ENCODE results near the gene CYP2U1.

Gene CYP2U1

GRCh38 chr4:107970063-107970798 is 38.9 kb downstream of the CYP2U1 start:
- H3K27ac ChIP-seq = no peak overlapping the region
- H3K4me3 ChIP-seq = no peak overlapping the region
- H3K9me3 ChIP-seq (replicated peaks in 1 of 11) = peaks cover 3 to 15% (median 12%) of the 10 kb centered on the region in 11 experiments; a peak in 15 of 22 replicates
- no peaks in the 10 kb centered on the region for H3K27me3 ChIP-seq
- no peaks in the 10 kb centered on the region for H4K20me1 ChIP-seq
- H3K4me1 ChIP-seq = peaks cover 0 to 10% (median 0%) of the 10 kb centered on the region in 10 experiments; a peak in 2 of 20 replicates
- H3K36me3 ChIP-seq = no peaks in the 10 kb centered on the region
- no peak overlapping the region for H3K4me2 ChIP-seq
- no peak overlapping the region for H3K9ac ChIP-seq
- no peak for TF ChIP-seq Cebpa-rat (IDR thresholded peaks at IDR 0.05)

DNA sequence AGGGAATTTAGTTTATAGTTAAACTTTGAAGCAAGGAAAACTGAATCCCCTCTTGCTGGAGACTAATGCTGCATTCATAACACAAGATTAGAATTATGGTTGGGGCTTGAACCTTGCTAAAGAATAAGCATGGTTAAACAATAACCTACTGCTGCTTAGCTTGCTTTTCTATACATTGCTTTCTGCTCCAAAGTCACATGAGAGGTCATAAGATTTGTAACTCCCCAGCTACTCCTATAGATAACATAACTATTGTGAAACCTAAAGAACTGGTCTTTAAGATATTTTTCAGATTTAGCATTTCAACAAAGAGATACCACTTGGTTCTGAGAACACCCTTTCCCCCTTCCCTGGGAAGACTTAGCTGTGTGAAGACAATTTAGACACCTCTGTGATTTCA is 41.3 kb downstream of the CYP2U1 start:
- TF ChIP-seq Cebpa-rat (IDR thresholded peaks at IDR 0.05) = no peak
- H3K4me1 ChIP-seq = peaks cover 0 to 10% (median 0%) of the 10 kb centered on the region in 10 experiments; a peak in 2 of 20 replicates
- no peaks in the 10 kb centered on the region for H4K20me1 ChIP-seq
- H3K36me3 ChIP-seq = no peaks in the 10 kb centered on the region
- peaks cover 4 to 21% (median 13%) of the 10 kb centered on the region in 11 experiments; a peak in 16 of 22 replicates for H3K9me3 ChIP-seq (replicated peaks in 1 of 11)
- no peak overlapping the region for H3K9ac ChIP-seq
- no peaks in the 10 kb centered on the region for H3K27me3 ChIP-seq
- peak overlapping the region in 1 of 11 experiments; percentile 28; a peak in 2 of 22 replicates for H3K4me2 ChIP-seq
- H3K27ac ChIP-seq = no peak overlapping the region
- no peak overlapping the region for H3K4me3 ChIP-seq

DNA sequence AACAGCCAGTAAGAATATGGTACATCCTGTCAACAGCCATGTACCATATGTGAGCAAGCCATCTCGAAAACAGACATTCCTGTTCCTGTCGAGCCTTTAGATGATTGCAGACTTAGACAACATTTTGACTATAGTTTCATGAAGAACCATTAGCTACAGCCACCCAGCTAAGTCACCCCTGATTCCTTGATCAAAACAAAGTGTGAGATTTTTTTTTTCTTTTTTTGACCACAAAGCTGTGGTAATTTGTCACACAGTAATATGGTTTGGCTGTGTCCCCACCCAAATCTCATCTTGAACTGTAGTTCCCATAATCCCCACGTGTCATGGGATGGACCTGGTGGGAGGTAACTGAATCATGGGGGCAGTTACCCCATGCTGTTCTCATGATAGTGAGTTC is 43.2 kb downstream of the CYP2U1 start:
- peaks cover 4 to 26% (median 15%) of the 10 kb centered on the region in 11 experiments; a peak in 20 of 22 replicates for H3K9me3 ChIP-seq (replicated peaks in 1 of 11)
- H3K27me3 ChIP-seq = no peaks in the 10 kb centered on the region
- H3K4me2 ChIP-seq = no peak overlapping the region
- H3K27ac ChIP-seq = no peak overlapping the region
- no peaks in the 10 kb centered on the region for H3K36me3 ChIP-seq
- no peaks in the 10 kb centered on the region for H4K20me1 ChIP-seq
- no peak for TF ChIP-seq Cebpa-rat (IDR thresholded peaks at IDR 0.05)
- H3K4me1 ChIP-seq = peaks cover 0 to 10% (median 0%) of the 10 kb centered on the region in 10 experiments; a peak in 2 of 20 replicates
- no peak overlapping the region for H3K4me3 ChIP-seq
- no peak overlapping the region for H3K9ac ChIP-seq

- 0 out of 22 replicates have a peak, but pooled peaks cover 0 to 4% (median 0%) of the 10 kb centered on the region in 11 experiments for H3K36me3 ChIP-seq
- H4K20me1 ChIP-seq = no peaks in the 10 kb centered on the region
- TF ChIP-seq Cebpa-rat (IDR thresholded peaks at IDR 0.05) = no peak
- no peak overlapping the region for H3K9ac ChIP-seq
- no peak overlapping the region for H3K4me3 ChIP-seq
- H3K27ac ChIP-seq = no peak overlapping the region
- no peaks in the 10 kb centered on the region for H3K27me3 ChIP-seq
- H3K4me2 ChIP-seq = no peak overlapping the region
- peaks cover 20 to 49% (median 34%) of the 10 kb centered on the region in 11 experiments for H3K9me3 ChIP-seq (replicated peaks in 1 of 11)
- H3K4me1 ChIP-seq = peaks cover 0 to under 1% (median 0%) of the 10 kb centered on the region in 10 experiments; a peak in 2 of 20 replicates
Observed at GRCh38 chr4:107977482-107977881, 46.1 kb downstream of the CYP2U1 start.

GRCh38 chr4:107977966-107978705 is 46.8 kb downstream of the CYP2U1 start:
- Histone ChIP-seq H3K27me3 (no peaks in the 10 kb centered on the region), H3K36me3 (0 out of 22 replicates have a peak, but pooled peaks cover 0 to 4% (median 0%) of the 10 kb centered on the region in 11 experiments), H4K20me1 (no peaks in the 10 kb centered on the region), H3K4me3 (no peak overlapping the region), H3K4me2 (no peak overlapping the region), H3K27ac (no peak overlapping the region), H3K9me3 (replicated peaks in 1 of 11) (peaks cover 20 to 49% (median 34%) of the 10 kb centered on the region in 11 experiments), H3K9ac (no peak overlapping the region), H3K4me1 (no peaks in the 10 kb centered on the region)
- TF ChIP-seq Cebpa-rat (IDR thresholded peaks at IDR 0.05) = no peak

- Histone ChIP-seq H3K9me3 (replicated peaks in 1 of 11) (peaks cover 20 to 49% (median 34%) of the 10 kb centered on the region in 11 experiments), H3K27ac (no peak overlapping the region), H3K4me3 (no peak overlapping the region), H3K36me3 (0 out of 22 replicates have a peak, but pooled peaks cover 0 to 4% (median 0%) of the 10 kb centered on the region in 11 experiments), H3K27me3 (no peaks in the 10 kb centered on the region), H3K9ac (no peak overlapping the region), H3K4me1 (no peaks in the 10 kb centered on the region), H3K4me2 (no peak overlapping the region), H4K20me1 (no peaks in the 10 kb centered on the region)
- TF ChIP-seq Cebpa-rat (IDR thresholded peaks at IDR 0.05) = no peak
Observed at GRCh38 chr4:107978716-107979451, 47.5 kb downstream of the CYP2U1 start.

- Histone ChIP-seq H3K27me3 (no peaks in the 10 kb centered on the region), H3K4me1 (peaks cover 33 to 49% (median 35%) of the 10 kb centered on the region in 10 experiments), H3K4me2 (peak overlapping the region in 9 of 11 experiments; percentile 46 to 92 (median 86); a peak in 14 of 22 replicates), H3K36me3 (no peaks in the 10 kb centered on the region; a peak in 1 of 22 replicates), H3K27ac (no peak overlapping the region), H3K9ac (no peak overlapping the region), H3K4me3 (no peak overlapping the region), H4K20me1 (peaks cover 0 to 25% (median 14%) of the 10 kb centered on the region in 11 experiments; a peak in 11 of 22 replicates), H3K9me3 (replicated peaks in 1 of 11) (no peaks in the 10 kb centered on the region)
- no peak for TF ChIP-seq Cebpa-rat (IDR thresholded peaks at IDR 0.05)
Observed at GRCh38 chr4:107987916-107988762, 56.8 kb downstream of the CYP2U1 start.

DNA sequence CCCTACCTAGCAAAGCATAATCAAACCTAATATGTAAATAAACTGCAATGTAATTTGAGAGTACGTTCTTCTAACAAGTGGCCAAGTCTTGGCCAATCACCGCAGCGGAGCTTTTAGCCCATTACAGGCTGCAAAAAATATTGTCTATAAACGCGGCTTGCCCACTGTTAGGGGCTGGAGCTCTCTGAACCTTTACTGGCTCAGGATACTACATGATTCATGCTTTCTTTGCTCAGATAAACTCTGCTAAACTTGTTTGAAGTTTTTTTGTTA is 57.4 kb downstream of the CYP2U1 start:
- H3K27ac ChIP-seq = no peak overlapping the region
- H3K4me2 ChIP-seq = peak overlapping the region; percentile 80 to 92 (median 86); a peak in 20 of 22 replicates
- no peak for TF ChIP-seq Cebpa-rat (IDR thresholded peaks at IDR 0.05)
- no peak overlapping the region; a peak in 1 of 22 replicates for H3K9ac ChIP-seq
- no peaks in the 10 kb centered on the region for H3K9me3 ChIP-seq (replicated peaks in 1 of 11)
- no peaks in the 10 kb centered on the region; a peak in 1 of 22 replicates for H3K36me3 ChIP-seq
- H4K20me1 ChIP-seq = peaks cover 0 to 31% (median 17%) of the 10 kb centered on the region in 11 experiments; a peak in 11 of 22 replicates
- H3K4me1 ChIP-seq = peaks cover 38 to 54% (median 41%) of the 10 kb centered on the region in 10 experiments
- H3K4me3 ChIP-seq = peak overlapping the region in 2 of 10 experiments; percentile 82 to 85; a peak in 3 of 20 replicates
- H3K27me3 ChIP-seq = no peaks in the 10 kb centered on the region
